Measurements from ENCODE around the gene DPPA2.
A peak's percentile ranks its signal among the peaks of the same experiment; 100 is the strongest.

The DPPA2 gene

GRCh38 chr3:109313061-109313460, 3.3 kb downstream of the DPPA2 start:
- no peak for DNase-seq

- no peak for DNase-seq
Measured at GRCh38 chr3:109297496-109297895, 18.8 kb downstream of the DPPA2 start.

GRCh38 chr3:109284071-109284470, 32.2 kb downstream of the DPPA2 start:
- no peak for DNase-seq

- no peak for DNase-seq
Measured at GRCh38 chr3:109278546-109278945, 37.8 kb downstream of the DPPA2 start.

- no peak for DNase-seq
Measured at GRCh38 chr3:109278141-109278540, 38.2 kb downstream of the DPPA2 start.

GRCh38 chr3:109275702-109276293, 40.5 kb downstream of the DPPA2 start:
- peak; percentile 18 for DNase-seq

- no peak for DNase-seq
Measured at GRCh38 chr3:109270779-109271178, 45.5 kb downstream of the DPPA2 start.

GRCh38 chr3:109269577-109270275, 46.6 kb downstream of the DPPA2 start:
- DNase-seq = no peak

GRCh38 chr3:109268181-109268580, 48.1 kb downstream of the DPPA2 start:
- DNase-seq = no peak

- DNase-seq = no peak
Measured at GRCh38 chr3:109265295-109265694, 51.0 kb downstream of the DPPA2 start.

- DNase-seq = no peak
Measured at GRCh38 chr3:109257269-109257668, 59.0 kb downstream of the DPPA2 start.

- DNase-seq = no peak
Measured at GRCh38 chr3:109254770-109255169, 61.5 kb downstream of the DPPA2 start.

- no peak for DNase-seq
Measured at GRCh38 chr3:109252641-109253040, 63.7 kb downstream of the DPPA2 start.

Measured in activated CD4-positive, alpha-beta T cell treated with anti-CD3 and anti-CD28 coated beads for 48 hours (primary cell).